ENCODE data around the gene COL6A5.

The COL6A5 gene

DNA sequence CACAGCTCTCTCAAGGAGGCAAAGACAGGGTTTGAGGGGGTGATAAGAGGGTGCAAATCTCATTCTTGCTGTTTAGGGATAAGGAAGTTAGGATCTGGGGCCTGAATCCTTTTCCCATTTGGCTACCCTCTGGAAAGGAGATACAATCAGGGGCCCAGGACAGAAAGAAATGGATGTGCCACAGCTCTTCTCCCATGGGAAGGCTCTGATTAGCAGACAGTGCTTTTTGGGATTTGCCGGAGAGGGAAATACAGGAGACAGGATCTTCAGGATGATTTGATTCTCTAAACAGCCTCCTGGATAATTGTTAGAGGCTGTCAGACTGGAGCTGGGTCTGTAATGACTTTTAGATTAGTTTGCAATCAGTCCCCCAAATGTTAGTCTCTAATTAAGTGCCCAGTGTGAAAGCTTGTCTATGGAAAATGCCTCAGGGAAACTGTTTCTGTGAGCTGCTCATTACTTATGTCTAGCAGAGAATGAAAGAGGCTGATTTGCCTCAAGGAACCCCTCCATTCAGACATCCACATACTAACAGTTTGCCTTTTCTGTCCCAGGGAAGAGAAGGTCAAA lies 67.6 kb downstream of the COL6A5 start:
- POLR2A ChIA-PET: no interaction called here
- CTCF ChIA-PET: interaction anchor here (0.7 kb wide), 1 partner anchor 137 kb away, joined by 3 read pairs; no protein-coding TSS in a partner anchor
- DNase-seq (ENCODE audit: extremely low spot score): no peak
- TF ChIP-seq, protein P1, sequence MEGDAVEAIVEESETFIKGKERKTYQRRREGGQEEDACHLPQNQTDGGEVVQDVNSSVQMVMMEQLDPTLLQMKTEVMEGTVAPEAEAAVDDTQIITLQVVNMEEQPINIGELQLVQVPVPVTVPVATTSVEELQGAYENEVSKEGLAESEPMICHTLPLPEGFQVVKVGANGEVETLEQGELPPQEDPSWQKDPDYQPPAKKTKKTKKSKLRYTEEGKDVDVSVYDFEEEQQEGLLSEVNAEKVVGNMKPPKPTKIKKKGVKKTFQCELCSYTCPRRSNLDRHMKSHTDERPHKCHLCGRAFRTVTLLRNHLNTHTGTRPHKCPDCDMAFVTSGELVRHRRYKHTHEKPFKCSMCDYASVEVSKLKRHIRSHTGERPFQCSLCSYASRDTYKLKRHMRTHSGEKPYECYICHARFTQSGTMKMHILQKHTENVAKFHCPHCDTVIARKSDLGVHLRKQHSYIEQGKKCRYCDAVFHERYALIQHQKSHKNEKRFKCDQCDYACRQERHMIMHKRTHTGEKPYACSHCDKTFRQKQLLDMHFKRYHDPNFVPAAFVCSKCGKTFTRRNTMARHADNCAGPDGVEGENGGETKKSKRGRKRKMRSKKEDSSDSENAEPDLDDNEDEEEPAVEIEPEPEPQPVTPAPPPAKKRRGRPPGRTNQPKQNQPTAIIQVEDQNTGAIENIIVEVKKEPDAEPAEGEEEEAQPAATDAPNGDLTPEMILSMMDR (IDR thresholded peaks at IDR 0.05; ENCODE audit: control extremely low read depth, extremely low read depth, low read depth, missing control alignments): no peak

- no peak for DNase-seq (ENCODE audit: extremely low spot score)
- ChIA-PET POLR2A (no interaction called here), CTCF (interaction anchor here (1.0 kb wide), 1 partner anchor 9 kb away, joined by 3 read pairs; no protein-coding TSS in a partner anchor)
- TF ChIP-seq, protein P1 (IDR thresholded peaks at IDR 0.05; ENCODE audit: control extremely low read depth, extremely low read depth, low read depth, missing control alignments): no peak
Measured at GRCh38 chr3:130414457-130414856, 69.0 kb downstream of the COL6A5 start.

DNA sequence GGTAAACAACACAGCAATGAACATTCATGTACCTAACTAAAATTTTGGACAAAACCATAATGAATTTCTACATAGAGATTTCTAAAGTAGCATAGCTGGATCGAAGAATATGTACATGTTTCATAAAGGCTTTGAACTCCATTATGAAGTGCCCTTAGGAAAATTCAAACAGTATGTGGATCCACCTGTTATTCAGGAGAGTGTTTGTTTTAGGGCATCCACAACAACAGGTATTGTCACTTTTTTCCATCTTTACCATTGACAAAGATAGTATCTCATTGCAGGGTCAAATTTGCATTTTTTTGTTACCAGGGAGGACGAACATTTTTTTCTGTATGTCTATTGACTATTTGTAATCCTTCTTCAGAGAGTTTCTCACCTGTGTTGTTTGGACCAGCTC lies 75.0 kb downstream of the COL6A5 start:
- ChIA-PET CTCF (no interaction called here), POLR2A (no interaction called here)
- no peak for DNase-seq (ENCODE audit: extremely low spot score)
- TF ChIP-seq, protein P1 (IDR thresholded peaks at IDR 0.05; ENCODE audit: control extremely low read depth, extremely low read depth, low read depth, missing control alignments): no peak

DNA sequence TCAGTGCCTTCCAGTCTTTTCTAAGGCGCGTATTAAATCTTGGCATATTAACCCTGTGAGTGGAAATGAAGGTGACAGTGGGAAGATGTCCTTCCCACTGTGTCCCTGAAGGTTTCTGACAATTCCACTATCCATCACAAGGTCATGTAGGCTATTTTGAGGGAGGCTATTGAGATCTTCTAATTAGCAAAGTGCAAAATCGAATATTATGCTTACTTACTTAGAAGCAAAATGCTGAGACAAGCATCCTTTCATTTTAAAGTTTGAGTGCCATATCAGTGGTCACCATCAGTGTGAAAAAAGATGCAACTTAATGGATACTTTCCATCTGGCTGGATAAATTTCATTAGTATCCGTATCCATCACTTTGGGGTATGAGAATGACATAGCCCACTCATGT lies 77.6 kb downstream of the COL6A5 start:
- ChIA-PET CTCF (no interaction called here), POLR2A (no interaction called here)
- DNase-seq (ENCODE audit: extremely low spot score): no peak
- TF ChIP-seq, protein P1 (IDR thresholded peaks at IDR 0.05; ENCODE audit: control extremely low read depth, extremely low read depth, low read depth, missing control alignments): no peak

DNA sequence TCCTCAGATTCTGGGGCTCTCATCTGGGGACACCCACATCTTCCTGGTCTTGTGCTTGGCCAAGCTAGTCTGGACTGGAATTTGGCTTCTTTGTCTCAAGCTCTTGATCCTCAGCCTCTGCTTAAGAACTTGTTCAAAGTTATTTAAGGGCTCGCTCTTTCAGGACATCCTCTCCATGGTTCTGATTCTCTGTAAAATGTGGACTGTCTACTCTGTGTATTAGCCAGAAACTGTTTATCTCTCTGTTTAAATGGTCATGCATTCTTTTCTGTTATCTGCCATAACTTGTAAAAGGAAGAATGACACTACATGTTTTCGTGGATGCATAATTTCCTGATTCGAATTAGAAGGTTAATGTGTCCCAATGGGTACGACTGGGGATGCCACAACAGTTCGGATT lies 79.4 kb downstream of the COL6A5 start:
- ChIA-PET POLR2A (no interaction called here), CTCF (no interaction called here)
- TF ChIP-seq, protein P1 (IDR thresholded peaks at IDR 0.05; ENCODE audit: control extremely low read depth, extremely low read depth, low read depth, missing control alignments): no peak
- DNase-seq (ENCODE audit: extremely low spot score): no peak

DNA sequence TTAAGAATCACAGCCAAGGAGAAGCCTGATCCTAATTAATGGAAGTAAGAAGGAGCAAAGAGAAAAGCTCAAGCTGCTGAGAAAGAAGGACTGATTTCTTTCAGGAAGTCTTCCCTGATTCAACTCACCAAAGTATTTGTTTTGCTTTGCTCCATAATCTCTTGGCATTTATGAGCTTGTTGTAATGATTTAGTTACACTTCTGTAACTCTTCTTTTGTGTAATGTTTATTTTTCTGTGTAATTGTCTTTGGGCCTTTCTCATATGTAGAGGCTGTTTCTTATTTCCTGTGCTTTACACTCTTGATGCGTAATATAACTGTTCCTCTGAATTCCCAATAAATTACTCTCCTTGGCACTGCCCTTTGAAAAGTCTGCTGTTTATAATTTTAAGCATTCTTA lies 80.0 kb downstream of the COL6A5 start:
- TF ChIP-seq, protein P1 (IDR thresholded peaks at IDR 0.05; ENCODE audit: control extremely low read depth, extremely low read depth, low read depth, missing control alignments): no peak
- no peak for DNase-seq (ENCODE audit: extremely low spot score)
- ChIA-PET CTCF (no interaction called here), POLR2A (no interaction called here)

DNA sequence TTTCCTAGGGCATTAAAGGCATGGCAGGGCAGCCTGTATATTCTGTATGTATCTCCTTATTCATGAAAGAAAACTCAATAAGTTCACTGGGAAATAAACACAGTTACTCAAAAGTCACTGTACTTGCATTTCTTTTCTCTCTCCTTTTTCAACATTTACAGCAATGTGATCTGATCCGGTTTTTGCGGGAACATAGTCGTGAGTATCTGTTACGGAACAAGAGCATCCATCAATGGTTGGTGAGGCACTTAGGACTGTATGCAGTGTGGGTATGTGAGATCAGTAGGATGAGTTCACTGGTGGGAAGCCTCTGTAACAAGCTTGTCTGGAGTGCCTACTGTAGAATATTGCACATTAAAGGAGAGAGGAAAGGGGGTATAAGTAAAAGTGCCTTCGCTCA lies 80.7 kb downstream of the COL6A5 start:
- ChIA-PET POLR2A (no interaction called here), CTCF (no interaction called here)
- no peak for DNase-seq (ENCODE audit: extremely low spot score)
- TF ChIP-seq, protein P1 (IDR thresholded peaks at IDR 0.05; ENCODE audit: control extremely low read depth, extremely low read depth, low read depth, missing control alignments): no peak
